Testis (tissue), 2 donors: ENCODE results near the gene SLC6A7.

Experiments used
- CTCF ChIP-seq, 3 experiments: fragments of 450-650 bp in 2 of 3; fragments of 200-600 bp in 1 of 3; sonication (generic) in 1 of 3; IDR thresholded peaks; one replicate each; pipeline ENCODE4 v1.5.1; 2016 to 2019; ENCODE audit warnings: antibody characterized with exemption in 3 of 3, mild to moderate bottlenecking in 2 of 3, moderate library complexity in 1 of 3
- POLR2A ChIP-seq: fragments of 450-650 bp; IDR thresholded peaks from one replicate; pipeline ENCODE4 v1.6.1; 2017; ENCODE audit warnings: antibody characterized with exemption, mild to moderate bottlenecking, moderate library complexity

GRCh38 chr5:150144879-150145278, 45.0 kb upstream of the SLC6A7 start:
- TF ChIP-seq CTCF (IDR thresholded peaks at IDR 0.05), result no peak
- no peak for TF ChIP-seq POLR2A
